ENCODE data around the gene FAM47A. TPM values are rescaled to one million over a fixed set of nuclear protein-coding genes. Genes with fewer than 3 reads are reported as not detected.

Gene FAM47A
- total RNA-seq, 2 donors from 2014 or later, result 0.17 TPM; not detected in 1

DNA sequence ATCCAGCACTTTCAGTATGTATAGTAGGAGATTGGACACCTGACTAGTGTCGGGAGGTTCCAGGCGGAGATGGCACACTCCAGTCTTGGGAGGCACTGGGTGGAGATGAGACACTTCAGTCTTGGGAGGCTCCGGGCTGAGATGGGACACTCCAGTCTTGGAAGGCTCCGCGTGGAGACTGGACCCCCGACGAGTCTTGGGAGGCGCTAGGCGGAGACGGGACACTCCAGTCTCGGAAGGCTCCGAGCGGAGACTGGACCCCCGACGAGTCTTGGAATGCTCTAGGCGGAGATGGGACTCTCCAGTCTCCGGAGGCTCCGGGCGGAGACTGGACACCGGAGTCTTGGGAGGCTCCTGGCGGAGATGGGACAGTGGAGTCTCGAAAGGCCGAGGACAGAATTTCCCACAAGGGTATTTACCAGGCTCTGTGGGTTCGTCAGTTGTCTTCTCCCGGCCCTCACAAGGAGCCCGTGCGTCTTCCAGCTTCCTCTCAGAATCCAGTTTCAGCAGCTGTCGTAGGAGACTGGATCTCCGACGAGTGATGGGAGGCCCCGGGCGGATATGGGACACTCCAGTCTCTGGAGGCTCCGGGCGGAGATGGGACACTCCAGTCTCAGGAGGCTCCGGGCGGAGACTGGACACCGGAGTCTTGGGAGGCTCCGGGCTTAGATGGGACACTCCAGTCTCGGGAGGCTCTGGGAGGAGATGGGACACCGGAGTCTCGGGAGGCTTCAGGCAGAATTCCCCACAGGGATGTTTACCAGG is 952 bp downstream of the FAM47A start:
- TF ChIP-seq POLR2A (IDR thresholded peaks at IDR 0.05), result no peak
- TF ChIP-seq, protein P1, sequence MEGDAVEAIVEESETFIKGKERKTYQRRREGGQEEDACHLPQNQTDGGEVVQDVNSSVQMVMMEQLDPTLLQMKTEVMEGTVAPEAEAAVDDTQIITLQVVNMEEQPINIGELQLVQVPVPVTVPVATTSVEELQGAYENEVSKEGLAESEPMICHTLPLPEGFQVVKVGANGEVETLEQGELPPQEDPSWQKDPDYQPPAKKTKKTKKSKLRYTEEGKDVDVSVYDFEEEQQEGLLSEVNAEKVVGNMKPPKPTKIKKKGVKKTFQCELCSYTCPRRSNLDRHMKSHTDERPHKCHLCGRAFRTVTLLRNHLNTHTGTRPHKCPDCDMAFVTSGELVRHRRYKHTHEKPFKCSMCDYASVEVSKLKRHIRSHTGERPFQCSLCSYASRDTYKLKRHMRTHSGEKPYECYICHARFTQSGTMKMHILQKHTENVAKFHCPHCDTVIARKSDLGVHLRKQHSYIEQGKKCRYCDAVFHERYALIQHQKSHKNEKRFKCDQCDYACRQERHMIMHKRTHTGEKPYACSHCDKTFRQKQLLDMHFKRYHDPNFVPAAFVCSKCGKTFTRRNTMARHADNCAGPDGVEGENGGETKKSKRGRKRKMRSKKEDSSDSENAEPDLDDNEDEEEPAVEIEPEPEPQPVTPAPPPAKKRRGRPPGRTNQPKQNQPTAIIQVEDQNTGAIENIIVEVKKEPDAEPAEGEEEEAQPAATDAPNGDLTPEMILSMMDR (IDR thresholded peaks at IDR 0.05), result no peak
- TF ChIP-seq POLR2AphosphoS5 (IDR thresholded peaks at IDR 0.05), result no peak
- Histone ChIP-seq H3K27ac (no peak overlapping the region), H3K4me3 (no peak overlapping the region), H3K4me1 (replicated peaks) (no peaks in the 10 kb centered on the region), H3K9me3 (no peaks in the 10 kb centered on the region), H3K27me3 (replicated peaks; ENCODE audit: insufficient read depth) (no peaks in the 10 kb centered on the region), H3K36me3 (no peaks in the 10 kb centered on the region)
- no peak for DNase-seq (ENCODE audit: low spot score)
- intact Hi-C loops (cut with DNase I), result no loop called here
- 90% methylated on average over 29 of the region's 41 CpGs for WGBS

DNA sequence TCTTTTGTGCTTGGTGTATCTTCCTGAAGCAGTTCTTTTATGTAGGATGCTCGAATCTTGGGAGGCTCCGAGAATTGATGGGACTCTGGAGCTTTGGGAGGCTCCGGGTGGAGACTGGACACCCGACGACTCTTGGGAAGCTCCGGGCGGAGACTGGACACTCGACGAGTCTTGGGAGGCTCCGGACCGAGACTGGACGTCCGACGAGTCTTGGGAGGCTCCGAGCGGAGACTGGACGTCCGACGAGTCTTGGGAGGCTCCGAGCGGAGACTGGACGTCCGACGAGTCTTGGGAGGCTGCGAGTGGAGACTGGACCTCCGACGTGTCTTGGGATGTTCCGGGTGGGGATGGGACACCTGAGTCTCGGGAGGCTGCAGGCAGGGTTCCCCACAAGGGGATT is 1.6 kb downstream of the FAM47A start:
- Histone ChIP-seq H3K27me3 (replicated peaks; ENCODE audit: insufficient read depth) (no peaks in the 10 kb centered on the region), H3K4me3 (no peak overlapping the region), H3K36me3 (no peaks in the 10 kb centered on the region), H3K27ac (no peak overlapping the region), H3K9me3 (no peaks in the 10 kb centered on the region), H3K4me1 (replicated peaks) (no peaks in the 10 kb centered on the region)
- no peak for DNase-seq (ENCODE audit: low spot score)
- intact Hi-C loops (cut with DNase I), result no loop called here
- 96% methylated on average over 29 of the region's 29 CpGs for WGBS
- TF ChIP-seq POLR2A (IDR thresholded peaks at IDR 0.05) (no peak), POLR2AphosphoS5 (IDR thresholded peaks at IDR 0.05) (no peak)
- TF ChIP-seq, protein P1 (IDR thresholded peaks at IDR 0.05), result no peak

DNA sequence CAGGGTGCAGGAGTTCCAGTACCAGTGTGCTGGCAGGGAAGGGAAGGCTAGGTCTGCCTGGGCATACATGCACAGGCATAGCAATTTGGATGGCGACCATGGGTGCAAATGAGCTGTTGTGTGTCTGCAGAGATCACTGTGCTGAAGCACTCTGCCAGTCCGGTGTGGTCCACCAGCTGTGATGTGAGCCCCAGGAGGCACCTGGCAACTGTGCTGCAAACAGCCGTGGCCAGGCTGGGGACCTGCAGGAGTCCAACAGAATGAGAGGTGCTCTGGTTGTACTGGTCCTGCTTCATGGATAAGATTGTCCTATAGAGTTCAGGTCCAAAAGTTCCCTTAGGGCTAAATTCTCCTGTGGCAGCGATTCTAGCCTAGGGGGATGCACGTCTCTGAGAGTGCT is 6.1 kb downstream of the FAM47A start:
- Histone ChIP-seq H3K9me3 (no peaks in the 10 kb centered on the region), H3K4me1 (replicated peaks) (no peaks in the 10 kb centered on the region), H3K27ac (no peak overlapping the region), H3K27me3 (replicated peaks; ENCODE audit: insufficient read depth) (no peaks in the 10 kb centered on the region), H3K36me3 (no peaks in the 10 kb centered on the region), H3K4me3 (no peak overlapping the region)
- DNase-seq (ENCODE audit: low spot score), result no peak
- TF ChIP-seq, protein P1 (IDR thresholded peaks at IDR 0.05), result no peak
- TF ChIP-seq POLR2AphosphoS5 (IDR thresholded peaks at IDR 0.05) (no peak), POLR2A (IDR thresholded peaks at IDR 0.05) (no peak)
- 96% methylated on average over 3 of the region's 5 CpGs for WGBS
- intact Hi-C loops (cut with DNase I), result no loop called here

DNA sequence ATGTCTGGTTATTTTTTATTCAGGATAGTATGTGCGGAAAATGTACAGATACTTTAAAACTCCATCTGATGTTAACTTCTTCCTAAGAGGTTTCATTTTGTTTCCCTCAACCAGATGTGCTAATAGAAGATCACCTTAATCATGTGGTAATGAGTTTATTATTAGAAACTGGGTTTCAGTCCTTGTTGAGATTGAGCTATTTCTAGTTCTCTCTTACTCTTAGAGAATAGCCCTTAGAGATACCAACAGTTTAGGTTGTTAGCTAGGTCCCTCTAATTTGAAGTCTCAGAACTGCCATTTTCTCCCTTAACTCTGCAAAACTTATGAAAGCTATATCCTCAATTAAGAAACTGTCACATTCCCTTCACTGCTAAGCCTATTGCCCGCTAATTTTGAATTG is 13.0 kb downstream of the FAM47A start:
- Histone ChIP-seq H3K36me3 (no peaks in the 10 kb centered on the region), H3K4me1 (replicated peaks) (no peaks in the 10 kb centered on the region), H3K27me3 (replicated peaks; ENCODE audit: insufficient read depth) (no peaks in the 10 kb centered on the region), H3K4me3 (no peak overlapping the region), H3K27ac (no peak overlapping the region), H3K9me3 (no peaks in the 10 kb centered on the region)
- TF ChIP-seq POLR2AphosphoS5 (IDR thresholded peaks at IDR 0.05), result no peak
- TF ChIP-seq, protein P1 (IDR thresholded peaks at IDR 0.05), result no peak
- no peak for TF ChIP-seq POLR2A (IDR thresholded peaks at IDR 0.05)
- WGBS, result 47% methylated on average over 2 of the region's 2 CpGs
- intact Hi-C loops (cut with DNase I), result no loop called here
- no peak for DNase-seq (ENCODE audit: low spot score)

DNA sequence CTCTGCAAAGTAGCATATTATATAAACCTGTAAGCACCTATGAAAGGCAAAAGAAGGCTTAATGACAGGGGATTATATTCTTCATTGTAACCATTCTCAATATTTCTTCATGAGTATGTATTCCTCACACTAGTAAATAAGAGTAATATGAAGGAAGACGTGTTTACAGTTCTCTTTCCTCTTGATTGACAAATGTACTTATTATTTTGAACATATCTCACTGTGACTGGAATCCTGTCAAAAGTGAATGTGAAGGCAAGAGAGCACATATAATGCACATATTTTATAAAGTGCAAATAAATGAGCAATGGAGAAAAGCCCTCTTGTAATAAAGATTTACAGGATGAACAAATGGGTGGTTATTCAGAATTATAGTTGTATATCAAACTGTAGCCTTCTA is 19.7 kb downstream of the FAM47A start:
- Histone ChIP-seq H3K36me3 (no peaks in the 10 kb centered on the region), H3K27me3 (replicated peaks; ENCODE audit: insufficient read depth) (no peaks in the 10 kb centered on the region), H3K4me3 (no peak overlapping the region), H3K9me3 (no peaks in the 10 kb centered on the region), H3K4me1 (replicated peaks) (no peaks in the 10 kb centered on the region), H3K27ac (no peak overlapping the region)
- TF ChIP-seq POLR2A (IDR thresholded peaks at IDR 0.05) (no peak), POLR2AphosphoS5 (IDR thresholded peaks at IDR 0.05) (no peak)
- TF ChIP-seq, protein P1 (IDR thresholded peaks at IDR 0.05), result no peak
- no peak for DNase-seq (ENCODE audit: low spot score)
- 88% methylated on average over 1 of the region's 1 CpG for WGBS
- intact Hi-C loops (cut with DNase I), result no loop called here

Measured in prostate gland (tissue), 2 donors.